ENCODE measurements around the gene DVL3.

Gene DVL3

DNA sequence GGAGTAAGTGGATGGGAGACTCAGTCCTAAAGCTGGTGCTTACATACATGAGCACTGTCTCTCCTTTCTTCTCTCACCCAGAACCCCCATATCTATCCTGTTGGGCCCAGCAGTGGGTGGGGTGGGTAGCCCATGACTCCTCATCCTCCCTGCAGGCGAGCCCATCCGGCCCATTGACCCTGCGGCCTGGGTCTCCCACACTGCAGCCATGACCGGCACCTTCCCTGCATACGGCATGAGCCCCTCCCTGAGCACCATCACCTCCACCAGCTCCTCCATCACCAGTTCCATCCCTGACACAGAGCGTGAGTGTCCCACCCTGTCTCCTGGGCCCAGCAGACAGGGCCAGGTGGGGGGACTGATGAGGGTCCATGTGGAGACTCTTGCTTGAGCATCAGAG, 11.5 kb downstream of the DVL3 start:
- H3K4me3 ChIP-seq (ENCODE audit: low read length) = no peak overlapping the region
- H3K27ac ChIP-seq (ENCODE audit: low read length) = no peak overlapping the region
- no peaks in the 10 kb centered on the region for H4K20me1 ChIP-seq (ENCODE audit: insufficient read depth, low read length)
- H3K9ac ChIP-seq (ENCODE audit: low read length) = no peak overlapping the region
- H2AFZ ChIP-seq (ENCODE audit: low read length) = no peak overlapping the region
- H3K79me2 ChIP-seq (ENCODE audit: low read length) = peaks cover 6% of the 10 kb centered on the region; the same call in 1 of the 2 replicates
- no peaks in the 10 kb centered on the region for H3K4me1 ChIP-seq (ENCODE audit: low read length)
- no peaks in the 10 kb centered on the region for H3K27me3 ChIP-seq (replicated peaks; ENCODE audit: insufficient read depth, low read length)
- no peaks in the 10 kb centered on the region for H3K9me2 ChIP-seq (replicated peaks; ENCODE audit: insufficient read depth, low read length)
- no peaks in the 10 kb centered on the region for H3K9me3 ChIP-seq (replicated peaks; ENCODE audit: insufficient read depth, low read length)
- no peak overlapping the region for H3K4me2 ChIP-seq (ENCODE audit: low read depth, low read length)
- H3F3A ChIP-seq (ENCODE audit: insufficient read depth, low read length) = no peaks in the 10 kb centered on the region
- DNase-seq = no peak
- H3K36me3 ChIP-seq (replicated peaks; ENCODE audit: insufficient read depth, low read length) = no peaks in the 10 kb centered on the region
- TF ChIP-seq EZH2phosphoT487 (IDR thresholded peaks at IDR 0.05; ENCODE audit: low read length) (no peak), EZH2 (optimal IDR thresholded peaks at IDR 0.05; ENCODE audit: low read depth, low read length) (no peak)
- TF ChIP-seq, protein P1, sequence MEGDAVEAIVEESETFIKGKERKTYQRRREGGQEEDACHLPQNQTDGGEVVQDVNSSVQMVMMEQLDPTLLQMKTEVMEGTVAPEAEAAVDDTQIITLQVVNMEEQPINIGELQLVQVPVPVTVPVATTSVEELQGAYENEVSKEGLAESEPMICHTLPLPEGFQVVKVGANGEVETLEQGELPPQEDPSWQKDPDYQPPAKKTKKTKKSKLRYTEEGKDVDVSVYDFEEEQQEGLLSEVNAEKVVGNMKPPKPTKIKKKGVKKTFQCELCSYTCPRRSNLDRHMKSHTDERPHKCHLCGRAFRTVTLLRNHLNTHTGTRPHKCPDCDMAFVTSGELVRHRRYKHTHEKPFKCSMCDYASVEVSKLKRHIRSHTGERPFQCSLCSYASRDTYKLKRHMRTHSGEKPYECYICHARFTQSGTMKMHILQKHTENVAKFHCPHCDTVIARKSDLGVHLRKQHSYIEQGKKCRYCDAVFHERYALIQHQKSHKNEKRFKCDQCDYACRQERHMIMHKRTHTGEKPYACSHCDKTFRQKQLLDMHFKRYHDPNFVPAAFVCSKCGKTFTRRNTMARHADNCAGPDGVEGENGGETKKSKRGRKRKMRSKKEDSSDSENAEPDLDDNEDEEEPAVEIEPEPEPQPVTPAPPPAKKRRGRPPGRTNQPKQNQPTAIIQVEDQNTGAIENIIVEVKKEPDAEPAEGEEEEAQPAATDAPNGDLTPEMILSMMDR (IDR thresholded peaks at IDR 0.05; ENCODE audit: low read length) = no peak

DNA sequence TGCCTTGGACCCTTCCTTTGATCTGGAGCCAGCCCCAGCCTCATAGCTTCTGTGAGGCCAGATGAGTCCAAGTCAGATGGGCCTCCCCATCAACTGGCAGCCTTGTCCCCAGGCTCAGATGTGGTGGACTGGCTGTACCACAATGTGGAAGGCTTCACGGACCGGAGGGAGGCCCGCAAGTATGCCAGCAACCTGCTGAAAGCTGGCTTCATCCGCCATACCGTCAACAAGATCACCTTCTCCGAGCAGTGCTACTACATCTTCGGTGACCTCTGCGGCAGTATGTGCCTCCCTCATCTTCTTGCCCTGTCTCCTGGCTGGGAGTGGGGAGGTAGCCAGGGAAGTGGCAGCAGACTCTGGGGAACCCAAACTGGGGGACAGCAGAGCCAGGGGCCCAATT, 12.6 kb downstream of the DVL3 start:
- Histone ChIP-seq H3K4me2 (ENCODE audit: low read depth, low read length) (no peak overlapping the region), H3K4me3 (ENCODE audit: low read length) (no peak overlapping the region), H3K79me2 (ENCODE audit: low read length) (no peaks in the 10 kb centered on the region), H3K27ac (ENCODE audit: low read length) (no peak overlapping the region), H3K4me1 (ENCODE audit: low read length) (no peaks in the 10 kb centered on the region), H3K9ac (ENCODE audit: low read length) (no peak overlapping the region), H3K36me3 (replicated peaks; ENCODE audit: insufficient read depth, low read length) (no peaks in the 10 kb centered on the region), H2AFZ (ENCODE audit: low read length) (no peak overlapping the region), H3K27me3 (replicated peaks; ENCODE audit: insufficient read depth, low read length) (no peaks in the 10 kb centered on the region), H3K9me3 (replicated peaks; ENCODE audit: insufficient read depth, low read length) (no peaks in the 10 kb centered on the region), H4K20me1 (ENCODE audit: insufficient read depth, low read length) (no peaks in the 10 kb centered on the region), H3F3A (ENCODE audit: insufficient read depth, low read length) (no peaks in the 10 kb centered on the region), H3K9me2 (replicated peaks; ENCODE audit: insufficient read depth, low read length) (no peaks in the 10 kb centered on the region)
- TF ChIP-seq, protein P1 (IDR thresholded peaks at IDR 0.05; ENCODE audit: low read length) = no peak
- no peak for TF ChIP-seq EZH2phosphoT487 (IDR thresholded peaks at IDR 0.05; ENCODE audit: low read length)
- TF ChIP-seq EZH2 (optimal IDR thresholded peaks at IDR 0.05; ENCODE audit: low read depth, low read length) = no peak
- no peak for DNase-seq

DNA sequence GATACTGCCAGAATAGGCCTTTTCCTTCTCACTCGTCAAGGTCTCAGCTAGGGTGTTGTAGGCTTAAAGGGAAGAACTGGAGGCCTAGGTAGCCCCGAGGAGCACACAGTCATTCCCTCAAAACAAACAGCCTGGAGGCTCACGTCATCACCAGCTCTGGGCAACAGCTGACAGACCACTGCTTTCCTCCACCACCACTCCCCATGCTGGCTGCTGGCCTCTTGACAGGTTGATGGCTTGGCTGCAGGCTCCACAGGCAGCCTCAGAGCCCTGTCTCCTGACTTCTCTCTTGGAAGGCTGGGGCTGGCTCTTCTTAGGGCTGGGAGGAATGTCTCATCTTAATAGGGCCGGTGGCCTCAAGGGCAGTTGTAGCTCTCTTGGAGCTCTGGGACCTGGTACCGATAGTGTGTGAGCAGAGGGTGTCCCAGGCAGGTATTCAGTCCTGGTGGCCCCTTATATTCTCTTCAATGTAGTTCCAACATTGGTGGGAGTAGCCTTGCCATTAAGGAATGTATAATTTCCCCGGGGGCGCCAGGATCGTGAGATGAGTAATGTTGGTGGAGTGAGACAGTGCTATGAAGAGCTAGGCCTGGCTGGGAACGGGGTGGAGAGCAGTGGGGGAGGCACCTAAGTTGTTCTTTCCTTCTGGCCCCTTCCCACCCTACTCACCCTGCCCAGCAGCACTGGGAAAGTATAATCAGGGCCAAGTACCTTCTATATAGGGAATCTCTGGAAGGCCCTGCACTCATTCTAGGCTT, 13.4 kb downstream of the DVL3 start:
- no peaks in the 10 kb centered on the region for H3K4me1 ChIP-seq (ENCODE audit: low read length)
- H3K9me2 ChIP-seq (replicated peaks; ENCODE audit: insufficient read depth, low read length) = no peaks in the 10 kb centered on the region
- no peak overlapping the region for H3K4me2 ChIP-seq (ENCODE audit: low read depth, low read length)
- TF ChIP-seq EZH2 (optimal IDR thresholded peaks at IDR 0.05; ENCODE audit: low read depth, low read length) (no peak), EZH2phosphoT487 (IDR thresholded peaks at IDR 0.05; ENCODE audit: low read length) (no peak)
- TF ChIP-seq, protein P1 (IDR thresholded peaks at IDR 0.05; ENCODE audit: low read length) = no peak
- no peak overlapping the region for H3K27ac ChIP-seq (ENCODE audit: low read length)
- no peak overlapping the region for H3K9ac ChIP-seq (ENCODE audit: low read length)
- H3F3A ChIP-seq (ENCODE audit: insufficient read depth, low read length) = 0 out of 2 replicates have a peak, but pooled peaks cover under 1% of the 10 kb centered on the region
- H3K27me3 ChIP-seq (replicated peaks; ENCODE audit: insufficient read depth, low read length) = no peaks in the 10 kb centered on the region
- H3K9me3 ChIP-seq (replicated peaks; ENCODE audit: insufficient read depth, low read length) = no peaks in the 10 kb centered on the region
- DNase-seq = no peak
- H3K36me3 ChIP-seq (replicated peaks; ENCODE audit: insufficient read depth, low read length) = no peaks in the 10 kb centered on the region
- no peak overlapping the region for H2AFZ ChIP-seq (ENCODE audit: low read length)
- no peak overlapping the region for H3K4me3 ChIP-seq (ENCODE audit: low read length)
- H3K79me2 ChIP-seq (ENCODE audit: low read length) = no peaks in the 10 kb centered on the region
- H4K20me1 ChIP-seq (ENCODE audit: insufficient read depth, low read length) = no peaks in the 10 kb centered on the region

Measured in MM.1S (cell line).